Heart left ventricle (tissue), 13 donors: Measurements from ENCODE around the gene SLC25A21.

Experiments used
- CTCF ChIP-seq, 12 donors: fragments of 200-600 bp; sonication (generic) in 4 of 12; IDR thresholded peaks; one replicate each; pipeline versions ENCODE4 v1.5.0 to v1.8.0; 2018 to 2022; ENCODE audit warnings: antibody characterized with exemption in 12 of 12, mild to moderate bottlenecking in 5 of 12
- POLR2A ChIP-seq, 2 donors: fragments of 450-650 bp; IDR thresholded peaks; one replicate each; pipeline ENCODE4 v1.6.1; 2017; ENCODE audit warnings: antibody characterized with exemption in 2 of 2, mild to moderate bottlenecking in 2 of 2, moderate library complexity in 2 of 2
- donor health status: ischemic (EF 13 %, LVEDD 7.1; RV severe dilation, severe dysfunction).
- donor health status: DM: no; HTN: yes; CAD: no.
- donor health status: DM: no; HTN: no; CAD: no.
- donor health status: ischemic (EF 25% LVEDD 6.9; RV normal size, moderate dysfunction).
- donor health status: ischemic (EF 25% LVEDD 5.7; RV mildly dilated, moderate dysfunction).
- donor health status: ischemic (EF 35%, LVEDD 5.7; RV mildly dilated, moderate dysfunction).
- donor health status: nonischemic (EF 11% LVEDD 7.7; RV severe dilation, severe dysfunction).
- donor health status: DM: yes; HTN: yes; CAD: no.
- donor health status: PGD.
- donor health status: ischemic (EF 29% LVEDD 5.4; RV normal size, mild dysfunction).
- donor health status: nonischemic (EF 23%, LVEDD 6.1; RV moderate dilation, normal function).

- TF ChIP-seq CTCF (IDR thresholded peaks at IDR 0.05) (no peak), POLR2A (IDR thresholded peaks at IDR 0.05) (no peak)
Observed at GRCh38 chr14:36659010-36659821, 513.2 kb downstream of the SLC25A21 start.
